Thyroid gland (tissue), 4 donors: Measurements from ENCODE around the gene ALDH1A2.

Source experiments
- CTCF ChIP-seq, 6 experiments: fragments of 200-600 bp in 3 of 6; fragments of 450-650 bp in 3 of 6; sonication (generic) in 3 of 6; IDR thresholded peaks; one replicate each; pipeline ENCODE4 v1.5.1; 2016 to 2019; ENCODE audit warnings: antibody characterized with exemption in 6 of 6, mild to moderate bottlenecking in 2 of 6, inconsistent platforms in 1 of 6, moderate library complexity in 1 of 6
- POLR2A ChIP-seq, 2 donors: fragments of 450-650 bp; IDR thresholded peaks; one replicate each; pipeline ENCODE4 v1.6.1; 2017; ENCODE audit warnings: antibody characterized with exemption in 2 of 2, mild to moderate bottlenecking in 2 of 2, moderate library complexity in 1 of 2

- TF ChIP-seq CTCF (IDR thresholded peaks at IDR 0.05), result no peak
- no peak for TF ChIP-seq POLR2A (IDR thresholded peaks at IDR 0.05)
These were observed 61.7 kb downstream of the ALDH1A2 start for GRCh38 chr15:58003810-58004209.
